SIG-M5 treated with dmso at 0.1 percent for 504 hours (cell line): ENCODE measurements around the gene HNF4A.

ENCODE experiments used
- DNase-seq: peaks from one replicate; lab custom pipeline; 2025; ENCODE audit not compliant: unreplicated experiment; lab: John Stamatoyannopoulos, UW

HNF4A gene

DNA sequence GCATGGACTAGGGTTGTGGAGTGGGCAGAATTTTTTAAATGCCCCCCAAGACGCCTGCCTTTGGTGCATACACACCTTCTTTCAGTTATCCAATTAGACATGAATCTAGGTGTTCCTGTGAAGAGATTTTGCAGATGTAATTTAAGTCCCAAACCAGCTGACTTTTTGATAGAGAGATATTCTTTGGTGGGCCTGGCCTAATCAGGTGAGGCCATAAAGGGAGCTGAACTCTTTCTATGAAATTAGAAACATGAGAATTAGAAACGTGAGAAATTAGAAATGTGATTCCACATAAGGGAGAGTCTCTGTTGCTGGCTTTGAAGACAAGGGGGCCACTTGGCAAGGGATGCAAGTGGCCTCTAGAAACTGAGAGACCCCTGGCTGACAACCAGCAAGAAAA, 83.8 kb downstream of the HNF4A start:
- DNase-seq, result no peak

DNA sequence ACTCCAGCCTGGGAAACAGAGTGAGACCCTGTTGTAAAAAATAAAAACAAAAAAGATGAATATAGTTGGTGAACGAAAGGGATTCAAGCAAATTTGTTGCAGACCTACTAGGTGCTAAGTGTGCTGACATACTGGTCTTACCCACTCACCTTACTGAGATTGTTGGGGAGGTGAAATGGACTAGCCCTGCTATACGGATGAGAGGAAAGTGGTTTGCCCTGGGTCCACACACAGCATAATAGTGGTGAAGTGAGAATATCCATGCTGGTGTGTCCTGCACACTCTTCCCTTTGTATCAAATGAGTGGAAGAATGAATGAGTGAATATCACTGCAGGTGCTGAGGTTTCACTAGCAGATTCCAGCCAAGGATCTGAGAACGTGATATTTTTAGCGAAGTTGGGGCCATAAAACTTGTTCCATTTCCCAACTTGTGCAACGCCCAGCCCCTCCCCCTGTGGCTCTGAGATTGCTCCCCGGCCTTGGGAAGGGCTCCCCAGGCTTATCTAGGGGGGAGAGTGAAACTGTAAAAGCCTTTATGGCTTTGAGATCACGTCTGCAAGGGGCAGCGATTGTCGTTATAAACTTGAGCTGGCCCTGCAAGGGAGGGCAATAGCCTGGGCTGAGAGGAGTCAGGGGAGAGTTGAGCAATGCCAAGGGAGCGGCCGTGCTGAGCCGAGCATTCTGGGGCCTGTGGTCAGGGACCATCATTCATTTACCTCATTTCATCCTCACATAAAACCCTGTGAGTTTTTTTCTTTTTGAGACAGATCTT, 87.0 kb downstream of the HNF4A start:
- peak; percentile 77 for DNase-seq

DNA sequence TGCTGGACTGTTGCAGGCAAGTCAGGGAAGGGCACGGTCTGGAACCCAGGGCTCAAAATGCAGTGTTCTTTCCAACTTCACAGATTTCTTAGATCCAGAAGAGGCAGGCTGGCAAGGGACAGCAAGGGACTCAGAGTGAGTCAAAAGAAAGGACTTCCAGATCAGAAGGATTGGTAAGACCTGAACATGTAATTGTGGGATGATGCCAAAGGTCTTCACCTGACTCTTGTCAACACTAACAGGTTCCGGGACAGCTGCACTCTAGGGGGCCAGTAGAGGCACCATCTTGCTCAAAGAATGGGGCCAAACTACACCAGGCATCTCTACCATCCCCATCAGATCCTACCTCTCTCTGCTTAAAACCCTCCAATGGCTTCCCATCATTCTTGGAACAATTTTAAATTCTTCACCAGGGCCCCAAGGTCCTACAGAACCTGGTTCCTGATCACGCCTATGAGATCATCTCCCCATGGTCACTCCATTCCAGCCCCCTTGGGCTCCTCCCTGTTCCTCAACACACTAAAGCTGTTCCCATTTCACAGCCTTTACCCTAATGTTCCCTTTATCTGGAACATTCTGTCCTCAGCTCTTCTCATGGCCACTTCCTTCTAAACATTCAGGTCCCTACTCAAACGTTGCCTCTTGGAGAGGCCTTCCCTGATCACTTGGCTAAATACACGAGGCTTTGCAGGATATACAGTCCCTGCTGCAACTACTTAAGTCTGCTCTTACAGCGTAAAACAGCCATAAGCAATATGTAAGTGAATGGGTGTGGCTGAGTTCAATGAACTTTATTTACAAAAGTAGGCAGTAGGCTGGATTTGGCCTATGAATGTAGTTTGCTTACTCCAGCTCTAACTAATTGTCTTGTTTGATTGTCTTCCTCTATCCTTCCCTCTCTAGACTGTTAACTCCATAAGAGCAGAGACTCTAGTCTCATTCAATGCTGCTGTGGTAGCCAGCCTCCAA, 90.5 kb downstream of the HNF4A start:
- DNase-seq, result no peak

DNA sequence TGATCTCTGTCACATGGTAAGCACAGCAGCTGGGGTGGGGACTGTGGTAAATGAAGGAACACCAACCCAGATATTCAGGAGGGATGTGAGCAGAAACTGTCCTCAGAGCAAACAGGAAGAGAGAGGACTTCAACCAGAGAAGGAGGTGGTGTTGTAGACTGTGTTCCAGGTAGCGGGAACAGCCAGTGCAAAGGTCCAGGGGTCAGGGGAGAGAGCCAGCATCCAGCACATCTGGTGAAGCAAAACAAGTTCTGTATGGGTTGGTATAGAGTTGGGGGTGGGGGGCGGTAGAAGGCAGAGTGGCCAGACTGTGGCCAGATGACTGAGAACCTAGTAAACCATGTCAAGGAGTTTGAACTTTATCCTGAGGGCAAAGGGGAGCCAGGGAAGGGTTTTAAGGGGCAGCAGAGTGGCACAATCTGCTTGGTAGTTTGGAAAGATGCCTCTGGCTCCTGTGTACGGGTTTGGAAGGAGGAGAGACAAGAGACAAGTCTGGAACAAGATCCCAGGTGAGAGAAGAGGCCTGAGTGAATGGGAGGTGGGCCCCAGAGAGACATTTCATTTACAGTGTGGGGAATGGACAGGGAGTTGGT, 92.4 kb downstream of the HNF4A start:
- DNase-seq, result no peak

DNA sequence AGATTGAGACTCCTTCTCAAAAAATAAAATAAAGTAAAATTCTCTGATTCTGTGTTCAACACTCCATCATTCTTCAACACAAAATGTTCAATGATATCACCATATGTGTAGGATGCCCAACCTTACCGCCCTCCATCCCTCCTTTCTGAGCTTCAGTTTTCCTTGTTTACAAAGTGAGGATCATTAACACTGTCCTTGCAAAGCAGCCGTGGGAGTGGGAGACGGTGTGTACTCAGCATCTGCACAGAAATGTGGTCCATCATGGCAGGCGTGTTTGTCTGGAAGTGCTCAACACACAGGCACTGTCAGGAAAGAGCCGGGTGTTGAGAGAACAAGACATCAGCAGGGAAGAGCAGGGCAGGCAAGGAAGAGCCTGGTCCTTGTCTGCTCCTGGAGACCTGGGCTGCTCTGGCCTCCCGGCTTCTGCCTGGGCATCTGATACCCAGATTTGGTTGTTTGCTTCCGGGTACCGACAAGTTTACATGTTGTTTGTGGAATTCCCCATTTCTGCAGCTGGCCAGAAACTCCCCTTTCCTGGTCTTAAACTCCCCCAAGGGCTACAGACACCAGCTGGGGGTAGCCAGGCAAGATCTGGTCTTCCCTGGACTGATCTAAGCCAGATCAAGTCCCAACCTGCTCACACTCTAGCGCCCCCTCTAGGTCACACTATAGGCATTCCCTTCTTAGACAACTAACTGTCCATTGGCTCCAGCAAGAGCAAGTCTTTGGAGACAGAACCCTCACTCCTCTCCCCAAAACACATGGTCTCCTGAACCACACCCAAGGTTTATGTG, 93.5 kb downstream of the HNF4A start:
- DNase-seq, result peak; percentile 10

DNA sequence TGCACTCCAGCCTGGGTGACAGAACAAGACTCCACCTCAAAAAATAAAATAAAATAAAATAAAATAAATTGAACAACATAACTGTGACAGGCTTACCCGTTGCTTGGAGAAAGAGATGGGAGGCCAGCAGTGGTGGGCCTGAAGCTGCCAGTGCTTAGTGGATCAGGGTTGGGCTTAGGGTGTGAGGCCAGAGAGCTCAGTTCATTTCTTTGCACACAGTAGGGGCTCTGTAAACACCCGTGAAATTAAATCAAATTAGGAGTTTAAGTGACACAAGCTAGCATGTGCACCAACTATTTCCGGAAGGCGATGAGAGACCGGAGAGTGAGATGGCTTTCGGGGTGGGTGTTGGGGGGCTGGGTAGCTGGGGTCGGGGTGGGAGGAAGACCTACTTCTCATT, 94.4 kb downstream of the HNF4A start:
- no peak for DNase-seq

DNA sequence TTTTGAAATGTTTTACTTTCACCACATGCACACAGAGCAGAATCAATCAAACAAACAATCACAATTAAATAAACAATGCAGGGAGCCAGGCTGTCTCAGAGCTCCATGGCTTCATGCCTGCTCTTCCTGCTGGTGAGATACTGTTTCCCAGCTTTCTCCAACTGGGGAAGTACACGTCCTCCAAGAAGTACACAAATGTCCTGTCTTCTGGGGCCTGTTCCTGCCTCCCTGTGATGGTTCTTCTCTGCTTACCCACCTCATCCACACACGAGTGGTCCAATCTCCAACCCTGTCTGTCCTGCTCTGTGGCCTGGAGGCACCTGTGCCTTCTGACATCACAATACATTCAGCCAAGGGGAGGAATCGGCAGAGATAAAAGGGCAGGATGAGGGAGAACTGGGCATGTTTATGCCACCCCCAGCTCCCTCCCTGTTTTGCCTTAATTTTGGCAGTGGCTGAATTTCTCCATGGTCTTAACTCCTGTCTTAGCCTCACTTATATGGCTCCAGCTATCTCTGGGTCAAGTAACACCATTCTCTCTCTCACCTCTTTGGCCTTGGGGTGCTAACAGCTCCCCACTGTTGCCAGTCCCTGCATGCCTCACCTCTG, 94.9 kb downstream of the HNF4A start:
- no peak for DNase-seq

DNA sequence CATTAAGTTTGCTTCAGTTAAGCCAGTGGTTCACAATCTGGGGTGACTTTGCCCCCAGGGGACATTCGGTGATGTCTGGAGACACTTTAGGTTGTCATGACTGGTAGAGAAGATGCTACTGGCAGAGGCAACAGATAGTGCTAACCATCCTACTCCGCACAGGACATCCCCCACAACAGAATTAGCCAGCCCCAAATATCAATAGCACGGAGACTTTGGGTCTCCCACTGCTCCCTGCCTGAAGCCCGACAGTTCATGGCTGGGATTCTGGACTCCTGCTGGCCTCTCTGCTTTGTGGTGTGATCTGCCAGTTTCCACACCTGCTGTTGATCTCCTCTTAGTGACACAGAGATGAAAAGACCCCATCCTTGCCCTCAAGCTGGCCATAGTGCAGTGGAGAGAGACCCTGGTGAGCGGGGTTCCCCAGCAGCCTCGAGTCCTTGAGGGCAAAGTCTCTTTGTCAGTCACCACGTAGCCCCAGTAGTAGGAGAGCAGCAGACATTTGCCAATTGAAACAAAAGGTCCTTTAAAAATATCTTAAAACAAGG, 95.5 kb downstream of the HNF4A start:
- DNase-seq, result no peak

DNA sequence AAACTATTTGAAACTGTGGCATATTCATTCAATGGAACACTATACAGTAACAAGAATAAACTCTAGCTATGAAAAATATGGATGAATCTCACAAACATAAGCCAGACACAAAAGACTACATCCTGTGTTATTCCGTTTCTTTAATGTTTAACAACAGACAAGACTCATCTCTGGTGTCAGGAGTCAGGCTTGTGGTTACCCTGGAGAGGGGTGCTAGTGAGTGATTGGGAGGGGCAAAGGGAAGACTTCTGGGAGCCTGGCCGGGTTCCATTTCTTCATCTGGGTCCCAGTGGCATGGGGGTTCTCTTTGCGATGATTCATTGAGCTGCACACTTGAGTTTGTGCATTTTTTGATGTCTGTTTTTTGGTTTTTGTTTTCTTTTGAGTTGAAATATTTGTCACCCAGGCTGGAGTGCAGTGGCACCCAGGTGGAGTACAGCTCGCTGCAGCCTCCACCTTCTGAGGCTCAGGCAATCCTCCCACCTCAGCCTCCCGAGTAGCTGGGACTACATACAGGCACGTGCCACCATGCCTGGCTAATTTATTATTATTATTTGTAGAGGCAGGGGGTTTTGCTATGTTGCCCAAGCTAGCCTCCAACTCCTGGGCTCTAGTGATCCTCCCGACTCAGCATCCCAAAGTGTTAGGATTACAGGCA, 98.9 kb downstream of the HNF4A start:
- DNase-seq, result no peak

DNA sequence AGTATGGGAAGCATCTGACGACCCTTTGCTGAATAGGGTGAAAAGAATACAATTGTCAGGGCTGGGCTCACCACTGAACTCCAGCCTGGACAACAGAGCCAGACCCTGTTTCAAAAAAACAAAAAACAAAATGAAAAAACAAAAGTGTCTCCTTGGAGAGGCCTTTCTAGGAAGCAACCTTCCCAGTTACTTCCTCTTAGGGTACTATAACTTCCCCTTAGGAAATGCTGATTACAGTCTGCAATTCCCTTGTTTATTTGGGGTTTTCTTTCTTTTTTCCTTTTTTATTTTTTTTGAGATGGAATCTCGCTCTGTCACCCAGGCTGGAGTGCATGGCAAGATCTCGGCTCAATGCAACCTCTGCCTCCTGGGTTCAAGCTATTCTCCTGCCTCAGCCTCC, 99.6 kb downstream of the HNF4A start:
- DNase-seq, result peak; percentile 15

DNA sequence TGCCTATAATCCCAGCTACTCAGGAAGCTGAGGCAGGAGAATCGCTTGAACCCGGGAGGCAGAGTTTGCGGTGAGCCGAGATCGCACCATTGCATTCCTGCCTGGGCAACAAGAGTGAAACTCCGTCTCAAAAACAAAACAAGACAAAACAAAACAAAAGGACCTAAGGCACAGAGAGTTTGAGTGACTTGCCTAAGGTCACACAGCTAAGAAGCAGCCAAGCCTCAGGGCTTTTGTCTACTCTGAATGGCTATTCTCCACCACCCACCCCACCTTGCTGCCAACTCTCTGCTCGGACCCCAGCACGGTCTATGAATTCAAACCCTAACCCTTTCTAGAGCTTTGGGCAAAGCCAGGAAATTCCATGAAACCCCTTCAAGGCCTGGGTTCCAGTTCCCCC, 101.1 kb downstream of the HNF4A start:
- no peak for DNase-seq

DNA sequence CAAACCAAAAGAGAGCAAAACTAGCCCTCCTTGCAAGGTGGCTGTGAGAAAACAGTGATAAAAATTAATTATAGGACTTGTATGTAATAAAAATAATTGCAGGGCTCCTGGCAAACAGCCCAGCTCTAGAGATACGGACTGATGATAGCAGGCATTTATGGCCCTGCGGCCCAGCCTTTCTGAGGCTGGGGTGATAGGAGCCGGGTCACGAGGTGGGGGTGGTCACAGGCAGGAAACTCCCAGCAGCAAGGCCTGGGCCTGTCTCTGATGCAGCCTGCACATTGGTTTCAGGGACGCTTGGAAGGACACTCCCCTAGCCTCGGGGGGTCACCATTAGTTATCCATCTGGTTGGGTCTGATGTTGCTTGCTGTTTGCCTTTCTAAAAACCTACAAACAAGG, 101.5 kb downstream of the HNF4A start:
- DNase-seq, result no peak

DNA sequence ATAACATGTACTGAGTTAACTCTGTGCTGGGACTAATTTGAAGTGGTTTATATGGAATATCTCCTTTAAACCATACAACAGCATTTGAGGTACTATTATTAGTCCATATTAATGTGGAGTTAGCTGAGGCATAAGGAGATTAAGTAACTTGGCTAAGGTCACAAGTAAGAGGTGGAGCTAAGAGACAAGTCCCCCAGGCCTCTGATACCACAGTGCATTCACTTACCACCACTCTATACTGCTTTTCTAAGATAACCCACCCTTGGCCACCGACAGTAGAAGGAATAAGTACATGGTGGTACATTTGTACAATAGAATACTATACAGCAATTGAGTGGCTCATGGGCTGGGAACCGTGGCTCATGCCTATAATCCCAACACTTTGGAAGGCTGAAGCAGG, 103.8 kb downstream of the HNF4A start:
- no peak for DNase-seq

DNA sequence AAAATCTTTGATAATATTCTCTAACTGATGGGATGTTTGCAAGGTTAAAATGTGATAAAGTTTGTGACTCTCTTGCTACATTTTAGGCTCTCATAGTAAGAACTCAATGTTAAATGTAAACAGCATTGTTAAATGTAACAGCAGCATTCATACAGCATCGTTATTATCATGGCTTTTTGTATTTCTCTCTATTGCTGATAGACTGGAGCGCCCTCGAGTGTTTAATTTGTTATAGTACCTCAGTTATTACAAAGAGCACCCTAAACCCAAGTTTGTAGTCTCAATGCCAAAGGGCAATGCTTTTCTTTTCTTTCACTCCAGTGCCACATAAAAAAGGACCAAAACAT, 105.3 kb downstream of the HNF4A start:
- DNase-seq, result peak; percentile 60

DNA sequence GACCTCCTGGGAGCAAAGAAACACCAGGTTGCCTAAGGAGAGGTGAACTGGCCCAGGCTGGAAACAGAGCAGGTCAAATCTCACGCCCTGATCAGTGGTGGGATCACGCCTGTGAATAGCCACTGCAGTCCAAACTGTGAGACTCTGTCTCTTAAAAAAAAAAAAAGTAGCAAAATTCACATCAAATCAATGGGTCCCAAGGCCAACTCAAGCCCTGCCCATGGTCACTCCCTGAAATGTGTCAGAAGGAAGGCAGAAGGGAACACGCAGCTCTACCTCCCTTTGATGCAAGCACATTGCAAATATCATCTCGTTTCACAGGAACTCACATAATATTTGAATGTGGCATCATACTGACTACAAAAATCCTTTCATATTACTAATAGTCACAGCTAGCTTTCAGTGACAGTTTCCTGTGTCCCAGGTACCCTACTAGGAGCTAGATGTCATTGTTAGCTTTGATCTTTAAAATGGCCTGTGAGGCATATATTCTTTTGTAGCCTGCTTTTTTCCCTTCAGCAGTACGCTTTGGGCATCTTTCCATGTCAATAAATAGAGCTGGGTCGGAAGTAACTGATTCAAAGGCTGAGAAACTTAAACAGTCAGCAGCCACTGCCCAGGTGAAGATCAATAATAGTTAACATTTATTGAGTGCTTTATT, 105.8 kb downstream of the HNF4A start:
- DNase-seq, result no peak

DNA sequence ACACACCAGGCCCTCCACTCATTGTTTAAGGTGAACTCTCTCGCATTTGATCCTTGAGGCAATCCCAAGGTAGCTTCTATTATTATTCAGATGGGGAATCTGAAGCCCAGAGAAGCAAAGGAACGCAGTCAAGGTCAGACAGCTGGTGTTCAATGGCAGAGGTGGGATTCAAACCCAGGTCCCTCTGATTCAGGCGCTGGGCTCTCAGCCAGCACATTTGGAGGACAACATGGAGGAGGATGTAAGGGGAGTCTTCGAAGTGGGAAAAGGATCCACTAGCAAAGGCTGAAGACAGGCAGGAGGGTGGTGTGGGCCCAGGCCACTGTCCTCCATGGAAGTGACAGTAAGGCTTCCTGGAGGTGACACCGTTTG, 106.3 kb downstream of the HNF4A start:
- no peak for DNase-seq

DNA sequence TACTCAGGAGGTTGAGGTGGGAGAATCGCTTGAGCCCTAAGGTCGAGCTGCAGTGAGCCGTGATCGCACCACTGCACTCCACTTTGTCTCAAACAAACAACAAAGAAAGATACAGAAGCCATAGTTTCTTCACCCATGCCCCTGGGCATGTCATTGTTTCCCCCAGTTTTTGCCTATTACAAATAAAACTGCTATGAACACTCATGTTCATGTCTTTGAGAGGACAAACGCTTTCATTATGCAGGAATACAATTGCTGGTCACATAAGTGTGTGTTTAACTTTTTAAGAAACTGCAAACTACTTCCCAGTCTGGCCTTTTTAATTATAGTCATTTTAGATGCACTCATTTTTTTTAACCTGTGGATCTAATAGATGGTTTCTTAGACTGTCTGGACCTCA, 108.0 kb downstream of the HNF4A start:
- no peak for DNase-seq

DNA sequence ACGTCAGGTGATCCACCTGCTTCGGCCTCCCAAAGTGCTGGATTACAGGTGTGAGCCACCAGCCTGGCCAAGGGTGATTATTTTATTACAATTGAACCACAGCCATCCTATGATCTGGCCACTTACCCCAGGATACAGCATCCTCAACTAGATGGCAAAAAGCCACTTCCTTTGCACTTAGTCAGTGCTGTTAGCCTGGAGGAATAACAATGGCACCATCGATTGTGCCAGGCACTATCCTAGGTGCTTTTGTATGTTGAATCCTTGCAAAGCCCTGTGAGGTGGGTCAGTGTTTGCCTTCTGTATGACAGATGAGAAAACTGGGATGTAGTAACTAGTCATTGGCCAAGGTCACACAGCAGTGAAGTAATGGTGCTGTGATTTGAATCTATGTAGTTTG, 109.0 kb downstream of the HNF4A start:
- DNase-seq, result no peak

DNA sequence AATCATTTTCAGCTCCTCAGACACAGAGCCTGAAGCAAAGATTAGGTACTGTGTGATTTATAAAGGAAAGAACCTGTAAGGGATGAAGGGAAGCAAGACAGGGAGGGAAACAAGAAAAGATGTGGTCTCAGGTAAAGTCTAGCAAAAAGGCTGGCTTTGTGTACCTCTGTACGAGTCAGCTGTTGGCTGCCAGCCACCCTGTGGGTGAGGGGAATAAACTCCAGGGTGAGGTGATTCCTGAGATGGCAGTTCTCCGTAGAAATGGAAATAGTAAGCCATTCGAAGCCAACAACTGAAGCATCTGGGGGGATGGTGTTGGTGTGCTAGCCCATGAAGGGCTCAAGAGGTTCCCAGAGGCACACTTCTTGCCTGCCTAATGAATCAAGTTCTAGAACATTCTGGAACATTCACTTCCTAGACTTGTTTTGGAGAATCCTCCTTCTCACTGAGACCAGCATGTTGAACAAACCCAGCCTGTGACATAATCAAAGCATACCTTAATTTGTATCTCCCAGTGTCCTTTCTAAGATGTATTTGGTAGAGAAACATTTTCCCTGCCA, 109.6 kb downstream of the HNF4A start:
- no peak for DNase-seq
